Heart right ventricle (tissue), 16 donors: Measurements from ENCODE around the gene MRC2. TPM values are rescaled to one million over a fixed set of nuclear protein-coding genes. Genes with fewer than 3 reads are reported as not detected.
A peak's percentile ranks its signal among the peaks of the same experiment; 100 is the strongest.

Experiments
- ATAC-seq, 8 donors: fragments of 200-7000 bp; cut with Tn5 transposase; one replicate each; pipeline ENCODE4 v1.9.1; 2020; ENCODE audit warnings: mild to moderate bottlenecking in 8 of 8, moderate library complexity in 8 of 8, moderate number of reproducible peaks in 1 of 8
- DNase-seq, 2 donors: peaks; one replicate each; pipeline ENCODE4 v3.0.0-alpha.2; 2020
- H3K27ac ChIP-seq, 10 donors: fragments of 200-600 bp; sonication (generic) in 2 of 10; one replicate each; pipeline versions ENCODE4 v1.5.0 to v1.8.0; 2020 to 2022; ENCODE audit warnings: mild to moderate bottlenecking in 3 of 10
- H3K27me3 ChIP-seq, 7 donors: fragments of 200-600 bp; one replicate each; pipeline ENCODE4 v1.8.0; 2021 to 2022; ENCODE audit warnings: mild to moderate bottlenecking in 2 of 7
- H3K36me3 ChIP-seq, 9 donors: fragments of 200-600 bp; sonication (generic) in 1 of 9; one replicate each; pipeline versions ENCODE4 v1.5.0 to v1.8.0; 2020 to 2022; ENCODE audit warnings: mild to moderate bottlenecking in 2 of 9
- H3K4me1 ChIP-seq, 9 donors: fragments of 200-600 bp; sonication (generic) in 1 of 9; one replicate each; pipeline versions ENCODE4 v1.5.0 to v1.8.0; 2020 to 2022; ENCODE audit warnings: mild to moderate bottlenecking in 4 of 9
- H3K4me3 ChIP-seq, 10 donors: fragments of 200-600 bp; sonication (generic) in 2 of 10; one replicate each; pipeline versions ENCODE4 v1.5.0 to v1.8.0; 2020 to 2022; ENCODE audit warnings: mild to moderate bottlenecking in 7 of 10, moderate library complexity in 2 of 10
- H3K9me3 ChIP-seq, 11 donors: fragments of 200-600 bp in 10 of 11; sonication (generic) in 2 of 11; one replicate each; pipeline versions ENCODE4 v1.5.0 to v1.8.0; 2013 to 2022; ENCODE audit warnings: mild to moderate bottlenecking in 2 of 11, control low read depth in 1 of 11, moderate library complexity in 1 of 11
- WGBS, 2 donors: extraction: QIAGEN DNeasy Blood & Tissue Kit; methylation state at CpG; one replicate each; pipeline ENCODE4 v1.1.7; 2013; ENCODE audit warnings: inconsistent platforms in 1 of 2; 5-methylcytosine and 5-hydroxymethylcytosine counted together
- intact Hi-C, 10 donors: fragments of 100-400 bp; cut with DNase I; formaldehyde crosslinking; loops; one replicate each; pipeline versions ENCODE4 v1.11.1 to v1.14.2; 2022
- polyA plus RNA-seq, 2 donors: library from polyadenylated mRNA; stranded (reverse); fragments of 200-250 nt; gene quantifications; one replicate each; pipeline ENCODE4 v1.2.3, GENCODE V29; 2013
- total RNA-seq, 10 donors: library from RNA; stranded (reverse); fragmentation: NEBNext Ultra II Directional in 3 of 10; extraction: Animal tissue kit (Norgen Biotek cat#: 25700) in 3 of 10; gene quantifications; one replicate each; pipeline versions ENCODE4 v1.2.1 to v1.2.4, GENCODE V29; 2021 to 2023
- TF ChIP-seq, protein P1 (sequence below), 9 donors: fragments of 200-600 bp; sonication (generic) in 2 of 9; IDR thresholded peaks; one replicate each; pipeline versions ENCODE4 v1.5.0 to v1.8.0; 2021 to 2022; ENCODE audit warnings: antibody characterized with exemption in 9 of 9, mild to moderate bottlenecking in 5 of 9, moderate library complexity in 1 of 9
- donor health status: Arrhythmogenic right ventricular cardiomyopathy.
- donor health status: ischemic (EF 13 %, LVEDD 7.1; RV severe dilation, severe dysfunction).
- donor health status: healthy with polysubstance abuse.
- donor health status: DM: no; HTN: yes; CAD: no.
- donor health status: DM: no; HTN: no; CAD: no.
- donor health status: ischemic (EF 25% LVEDD 6.9; RV normal size, moderate dysfunction).
- donor health status: ischemic (EF 25% LVEDD 5.7; RV mildly dilated, moderate dysfunction).
- donor health status: healthy.
- donor health status: DM: yes; HTN: yes; CAD: no.
- donor health status: Ischemic cardiomyopathy.
- donor health status: ischemic (EF 35%, LVEDD 5.7; RV mildly dilated, moderate dysfunction).
- donor health status: nonischemic (EF 11% LVEDD 7.7; RV severe dilation, severe dysfunction).
- donor health status: DM: yes; HTN: yes; CAD: no.
- donor health status: PGD.
- donor health status: ischemic (EF 29% LVEDD 5.4; RV normal size, mild dysfunction).
- donor health status: nonischemic (EF 23%, LVEDD 6.1; RV moderate dilation, normal function).

The MRC2 gene
- total and polyA plus RNA-seq, 12 donors: 15.2 to 46.4 (median 21.4) TPM

- TF ChIP-seq, protein P1, sequence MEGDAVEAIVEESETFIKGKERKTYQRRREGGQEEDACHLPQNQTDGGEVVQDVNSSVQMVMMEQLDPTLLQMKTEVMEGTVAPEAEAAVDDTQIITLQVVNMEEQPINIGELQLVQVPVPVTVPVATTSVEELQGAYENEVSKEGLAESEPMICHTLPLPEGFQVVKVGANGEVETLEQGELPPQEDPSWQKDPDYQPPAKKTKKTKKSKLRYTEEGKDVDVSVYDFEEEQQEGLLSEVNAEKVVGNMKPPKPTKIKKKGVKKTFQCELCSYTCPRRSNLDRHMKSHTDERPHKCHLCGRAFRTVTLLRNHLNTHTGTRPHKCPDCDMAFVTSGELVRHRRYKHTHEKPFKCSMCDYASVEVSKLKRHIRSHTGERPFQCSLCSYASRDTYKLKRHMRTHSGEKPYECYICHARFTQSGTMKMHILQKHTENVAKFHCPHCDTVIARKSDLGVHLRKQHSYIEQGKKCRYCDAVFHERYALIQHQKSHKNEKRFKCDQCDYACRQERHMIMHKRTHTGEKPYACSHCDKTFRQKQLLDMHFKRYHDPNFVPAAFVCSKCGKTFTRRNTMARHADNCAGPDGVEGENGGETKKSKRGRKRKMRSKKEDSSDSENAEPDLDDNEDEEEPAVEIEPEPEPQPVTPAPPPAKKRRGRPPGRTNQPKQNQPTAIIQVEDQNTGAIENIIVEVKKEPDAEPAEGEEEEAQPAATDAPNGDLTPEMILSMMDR (IDR thresholded peaks at IDR 0.05): no peak
- H3K27ac ChIP-seq: no peak overlapping the region
- intact Hi-C loops: loop anchor here (2.0 to 10.0 kb wide), 5 partner anchors 266 to 713 kb away; partner anchors contain the start of gene TANC2 (in 4 of the 10)
- H3K4me3 ChIP-seq: no peak overlapping the region
- H3K36me3 ChIP-seq: no peaks in the 10 kb centered on the region
- no peaks in the 10 kb centered on the region for H3K9me3 ChIP-seq
- H3K4me1 ChIP-seq: peaks cover 8 to 47% (median 32%) of the 10 kb centered on the region in 9 donors
- ATAC-seq (no peak), DNase-seq (no peak)
- peaks cover 0 to 25% (median 0%) of the 10 kb centered on the region in 7 donors for H3K27me3 ChIP-seq
- WGBS, 2 donors: 91% methylated on average over 8 of the region's 8 CpGs
Measured at GRCh38 chr17:62701706-62702085, 74.2 kb downstream of the MRC2 start.

- no peak for DNase-seq
- TF ChIP-seq, protein P1 (IDR thresholded peaks at IDR 0.05): no peak
- intact Hi-C loops: loop anchor here (1.0 to 10.0 kb wide), 6 partner anchors 264 to 712 kb away; partner anchors contain the start of gene TANC2 (in 4 of the 10)
- ATAC-seq: no peak
- WGBS, 2 donors: 74 to 79% methylated on average over 6 of the region's 6 CpGs
- no peaks in the 10 kb centered on the region for H3K36me3 ChIP-seq
- H3K27ac ChIP-seq: no peak overlapping the region
- peaks cover 0 to 25% (median 0%) of the 10 kb centered on the region in 7 donors for H3K27me3 ChIP-seq
- no peak overlapping the region for H3K4me3 ChIP-seq
- no peaks in the 10 kb centered on the region for H3K9me3 ChIP-seq
- peaks cover 8 to 42% (median 26%) of the 10 kb centered on the region in 9 donors for H3K4me1 ChIP-seq
Measured at GRCh38 chr17:62702746-62703260, 75.3 kb downstream of the MRC2 start.

- TF ChIP-seq, protein P1 (IDR thresholded peaks at IDR 0.05): no peak
- intact Hi-C loops: loop anchor here (1.0 to 10.0 kb wide), 6 partner anchors 264 to 711 kb away; partner anchors contain the start of gene TANC2 (in 4 of the 10)
- H3K4me3 ChIP-seq: peak overlapping the region in 9 of 10 donors; percentile 60 to 73 (median 67)
Measured at GRCh38 chr17:62703261-62703775, 75.8 kb downstream of the MRC2 start.

DNA sequence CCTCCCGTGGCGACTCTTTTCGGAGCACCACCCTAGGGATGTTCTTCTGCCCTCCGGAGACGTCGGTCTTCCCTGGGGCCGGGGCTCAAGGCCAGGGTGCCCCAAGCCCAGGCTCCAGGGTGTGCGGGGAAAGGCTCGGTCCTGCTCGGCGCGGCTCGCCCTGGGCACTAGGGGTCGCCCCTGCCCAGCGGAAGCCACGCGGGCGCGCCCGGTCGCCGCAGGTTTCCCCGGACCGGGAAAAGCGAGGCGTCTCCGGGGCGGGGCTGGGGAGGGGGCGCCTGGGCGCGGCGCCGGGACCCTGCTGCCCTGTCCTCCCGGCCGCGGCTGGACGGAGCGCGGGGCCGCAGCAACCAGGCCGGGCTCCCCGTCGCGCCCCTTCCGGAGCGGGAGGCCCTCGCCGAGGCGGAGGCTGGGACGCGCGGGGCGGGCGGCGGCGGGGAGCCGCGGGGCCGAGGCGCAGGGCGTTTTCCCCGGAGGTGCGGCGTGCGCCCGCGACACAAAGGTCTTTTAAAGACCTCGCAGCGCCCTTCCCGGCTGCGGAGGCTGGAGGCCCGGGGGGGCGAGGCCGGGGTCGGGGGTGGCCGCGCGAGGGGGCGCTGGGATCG, 76.4 kb downstream of the MRC2 start:
- H3K27me3 ChIP-seq: peaks cover 0 to 25% (median 0%) of the 10 kb centered on the region in 7 donors
- H3K27ac ChIP-seq: peak overlapping the region; percentile 71 to 95 (median 86)
- peaks cover 8 to 39% (median 26%) of the 10 kb centered on the region in 9 donors for H3K4me1 ChIP-seq
- ATAC-seq: peak; percentile 84 to 92 (median 86)
- H3K36me3 ChIP-seq: no peaks in the 10 kb centered on the region
- intact Hi-C loops: loop anchor here (1.0 to 10.0 kb wide), 7 partner anchors 263 to 711 kb away; partner anchors contain the start of gene TANC2 (in 4 of the 10)
- peaks cover 0 to 8% (median 0%) of the 10 kb centered on the region in 11 donors for H3K9me3 ChIP-seq
- H3K4me3 ChIP-seq: peak overlapping the region; percentile 36 to 73 (median 66)
- DNase-seq: peak; percentile 62 to 79
- 1 to 2% methylated on average over 57 to 80 of the region's 80 CpGs for WGBS, 2 donors
- TF ChIP-seq, protein P1 (IDR thresholded peaks at IDR 0.05): peak; percentile 69 to 94 (median 89)

More at GRCh38 chr17:62703261-62703775, 75.8 kb downstream of the MRC2 start:
- H3K4me1 ChIP-seq: peaks cover 8 to 39% (median 26%) of the 10 kb centered on the region in 9 donors
- WGBS, 2 donors: 34 to 44% methylated on average over 16 of the region's 16 CpGs
- H3K36me3 ChIP-seq: no peaks in the 10 kb centered on the region
- H3K27me3 ChIP-seq: peaks cover 0 to 25% (median 0%) of the 10 kb centered on the region in 7 donors
- ATAC-seq (peak in 4 of 8 donors; percentile 19 to 50 (median 24)), DNase-seq (no peak)
- peak overlapping the region in 9 of 10 donors; percentile 71 to 95 (median 87) for H3K27ac ChIP-seq
- peaks cover 0 to 2% (median 0%) of the 10 kb centered on the region in 11 donors for H3K9me3 ChIP-seq
